Measurements from ENCODE around the gene RFK. TPM values are rescaled to one million over a fixed set of nuclear protein-coding genes. Genes with fewer than 3 reads are reported as not detected.

Gene RFK
- total and polyA plus RNA-seq, 2 of the 13 experiments (the other 11 are each of a cell fraction or from before 2014, with no cell fraction given) = 18.2 to 37.2 TPM

DNA sequence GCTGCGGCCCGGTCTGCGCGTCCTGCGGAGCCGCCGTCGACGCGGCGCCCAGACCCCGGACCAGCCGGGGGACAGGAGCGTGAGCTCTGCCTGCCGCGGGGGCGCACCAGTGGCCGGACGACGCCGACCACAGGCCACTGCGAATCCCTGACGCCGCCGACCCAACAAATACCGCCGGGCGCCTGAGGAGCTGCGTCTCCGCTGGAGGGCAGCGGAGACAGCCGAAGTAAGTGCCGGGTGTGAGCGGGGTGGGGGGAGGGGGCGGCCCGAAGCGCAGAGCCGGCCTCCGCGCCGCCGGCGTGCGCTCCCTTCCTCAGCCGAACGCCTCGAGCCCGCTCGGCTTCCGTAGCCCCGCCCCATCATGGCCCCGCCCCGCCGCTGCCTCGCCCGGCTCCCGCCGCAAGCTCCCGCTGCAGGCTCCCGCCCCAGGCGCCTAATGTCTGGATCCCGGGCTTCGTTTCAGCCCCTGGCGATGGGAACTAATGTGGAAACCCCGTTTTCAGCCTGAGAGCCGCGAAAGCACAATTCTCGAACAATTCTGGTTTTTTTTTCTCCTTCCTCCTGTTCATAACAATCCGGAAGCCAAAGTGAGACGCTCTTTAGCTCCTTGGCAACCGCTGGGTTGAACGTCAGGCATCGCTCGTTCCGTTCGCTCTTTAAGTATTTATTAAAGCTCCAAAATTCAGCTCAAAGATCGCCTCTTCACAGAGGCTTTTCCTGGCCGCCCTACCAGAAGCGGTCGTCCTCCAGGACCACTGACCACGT, at the start of gene RFK (continued):
- peak; percentile 65; the same call in 1 of the 2 replicates for TF ChIP-seq ZNF232 (CRISPR knock-in tag; IDR thresholded peaks at IDR 0.05; ENCODE audit: borderline replicate concordance)
- 0 out of 2 replicates have a peak, but pooled peaks have one; percentile 86 for TF ChIP-seq ZNF34 (CRISPR knock-in tag; IDR thresholded peaks at IDR 0.05; ENCODE audit: borderline replicate concordance)
- TF ChIP-seq, protein P1, sequence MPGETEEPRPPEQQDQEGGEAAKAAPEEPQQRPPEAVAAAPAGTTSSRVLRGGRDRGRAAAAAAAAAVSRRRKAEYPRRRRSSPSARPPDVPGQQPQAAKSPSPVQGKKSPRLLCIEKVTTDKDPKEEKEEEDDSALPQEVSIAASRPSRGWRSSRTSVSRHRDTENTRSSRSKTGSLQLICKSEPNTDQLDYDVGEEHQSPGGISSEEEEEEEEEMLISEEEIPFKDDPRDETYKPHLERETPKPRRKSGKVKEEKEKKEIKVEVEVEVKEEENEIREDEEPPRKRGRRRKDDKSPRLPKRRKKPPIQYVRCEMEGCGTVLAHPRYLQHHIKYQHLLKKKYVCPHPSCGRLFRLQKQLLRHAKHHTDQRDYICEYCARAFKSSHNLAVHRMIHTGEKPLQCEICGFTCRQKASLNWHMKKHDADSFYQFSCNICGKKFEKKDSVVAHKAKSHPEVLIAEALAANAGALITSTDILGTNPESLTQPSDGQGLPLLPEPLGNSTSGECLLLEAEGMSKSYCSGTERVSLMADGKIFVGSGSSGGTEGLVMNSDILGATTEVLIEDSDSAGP (CRISPR knock-in tag; IDR thresholded peaks at IDR 0.05; ENCODE audit: borderline replicate concordance) = peak; percentile 94
- TF ChIP-seq, protein P2, sequence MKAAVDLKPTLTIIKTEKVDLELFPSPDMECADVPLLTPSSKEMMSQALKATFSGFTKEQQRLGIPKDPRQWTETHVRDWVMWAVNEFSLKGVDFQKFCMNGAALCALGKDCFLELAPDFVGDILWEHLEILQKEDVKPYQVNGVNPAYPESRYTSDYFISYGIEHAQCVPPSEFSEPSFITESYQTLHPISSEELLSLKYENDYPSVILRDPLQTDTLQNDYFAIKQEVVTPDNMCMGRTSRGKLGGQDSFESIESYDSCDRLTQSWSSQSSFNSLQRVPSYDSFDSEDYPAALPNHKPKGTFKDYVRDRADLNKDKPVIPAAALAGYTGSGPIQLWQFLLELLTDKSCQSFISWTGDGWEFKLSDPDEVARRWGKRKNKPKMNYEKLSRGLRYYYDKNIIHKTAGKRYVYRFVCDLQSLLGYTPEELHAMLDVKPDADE (CRISPR knock-in tag; IDR thresholded peaks at IDR 0.05) = no peak
- no peak for TF ChIP-seq CHD4 (IDR thresholded peaks at IDR 0.05; ENCODE audit: borderline replicate concordance, low read length)
- TF ChIP-seq RBAK (CRISPR knock-in tag; IDR thresholded peaks at IDR 0.05) = no peak
- TF ChIP-seq CENPT (CRISPR knock-in tag; IDR thresholded peaks at IDR 0.05; ENCODE audit: low read depth) = no peak
- TF ChIP-seq ZBTB21 (CRISPR knock-in tag; IDR thresholded peaks at IDR 0.05) = no peak
- TF ChIP-seq HOXA5 (CRISPR knock-in tag; IDR thresholded peaks at IDR 0.05) = peak; percentile 72
- TF ChIP-seq, protein P3, sequence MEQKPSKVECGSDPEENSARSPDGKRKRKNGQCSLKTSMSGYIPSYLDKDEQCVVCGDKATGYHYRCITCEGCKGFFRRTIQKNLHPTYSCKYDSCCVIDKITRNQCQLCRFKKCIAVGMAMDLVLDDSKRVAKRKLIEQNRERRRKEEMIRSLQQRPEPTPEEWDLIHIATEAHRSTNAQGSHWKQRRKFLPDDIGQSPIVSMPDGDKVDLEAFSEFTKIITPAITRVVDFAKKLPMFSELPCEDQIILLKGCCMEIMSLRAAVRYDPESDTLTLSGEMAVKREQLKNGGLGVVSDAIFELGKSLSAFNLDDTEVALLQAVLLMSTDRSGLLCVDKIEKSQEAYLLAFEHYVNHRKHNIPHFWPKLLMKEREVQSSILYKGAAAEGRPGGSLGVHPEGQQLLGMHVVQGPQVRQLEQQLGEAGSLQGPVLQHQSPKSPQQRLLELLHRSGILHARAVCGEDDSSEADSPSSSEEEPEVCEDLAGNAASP (CRISPR knock-in tag; IDR thresholded peaks at IDR 0.05; ENCODE audit: borderline replicate concordance) = peak; percentile 9; the same call in 1 of the 2 replicates
- no peak for TF ChIP-seq ZNF703 (CRISPR knock-in tag; IDR thresholded peaks at IDR 0.05; ENCODE audit: borderline replicate concordance)
- no peak for TF ChIP-seq SRSF4 (IDR thresholded peaks at IDR 0.05; ENCODE audit: low read depth, low read length, poor library complexity, severe bottlenecking)
- TF ChIP-seq ZNF558 (CRISPR knock-in tag; IDR thresholded peaks at IDR 0.05; ENCODE audit: borderline replicate concordance) = 0 out of 2 replicates have a peak, but pooled peaks have one; percentile 26
- TF ChIP-seq, protein P4, sequence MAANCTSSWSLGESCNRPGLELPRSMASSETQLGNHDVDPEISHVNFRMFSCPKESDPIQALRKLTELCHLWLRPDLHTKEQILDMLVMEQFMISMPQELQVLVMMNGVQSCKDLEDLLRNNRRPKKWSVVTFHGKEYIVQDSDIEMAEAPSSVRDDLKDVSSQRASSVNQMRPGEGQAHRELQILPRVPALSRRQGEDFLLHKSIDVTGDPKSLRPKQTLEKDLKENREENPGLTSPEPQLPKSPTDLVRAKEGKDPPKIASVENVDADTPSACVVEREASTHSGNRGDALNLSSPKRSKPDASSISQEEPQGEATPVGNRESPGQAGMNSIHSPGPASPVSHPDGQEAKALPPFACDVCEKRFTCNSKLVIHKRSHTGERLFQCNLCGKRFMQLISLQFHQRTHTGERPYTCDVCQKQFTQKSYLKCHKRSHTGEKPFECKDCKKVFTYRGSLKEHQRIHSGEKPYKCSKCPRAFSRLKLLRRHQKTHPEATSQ (CRISPR knock-in tag; IDR thresholded peaks at IDR 0.05; ENCODE audit: borderline replicate concordance) = peak; percentile 30; the same call in 1 of the 2 replicates
- no peak for TF ChIP-seq GATA4 (IDR thresholded peaks at IDR 0.05; ENCODE audit: borderline replicate concordance, low read depth)
- no peak for TF ChIP-seq ARHGAP35 (CRISPR knock-in tag; IDR thresholded peaks at IDR 0.05; ENCODE audit: borderline replicate concordance)
- TF ChIP-seq AGO2 (optimal IDR thresholded peaks at IDR 0.05; ENCODE audit: low read depth, low read length) = peak; percentile 9
- TF ChIP-seq JUN (CRISPR knock-in tag; IDR thresholded peaks at IDR 0.05) = no peak
- TF ChIP-seq ZNF333 (CRISPR knock-in tag; IDR thresholded peaks at IDR 0.05; ENCODE audit: borderline replicate concordance) = peak; percentile 11; the same call in 1 of the 2 replicates
- no peak for TF ChIP-seq KAT2B (IDR thresholded peaks at IDR 0.05; ENCODE audit: borderline replicate concordance, low read depth, low read length)

Data from HepG2 (cell line).